ENCODE results near the gene PHLDB3. TPM values are rescaled to one million over a fixed set of nuclear protein-coding genes. Genes with fewer than 3 reads are reported as not detected.

Gene PHLDB3
- polyA plus RNA-seq, 4 donors, result 7.1 to 14.1 (median 10.7) TPM

DNA sequence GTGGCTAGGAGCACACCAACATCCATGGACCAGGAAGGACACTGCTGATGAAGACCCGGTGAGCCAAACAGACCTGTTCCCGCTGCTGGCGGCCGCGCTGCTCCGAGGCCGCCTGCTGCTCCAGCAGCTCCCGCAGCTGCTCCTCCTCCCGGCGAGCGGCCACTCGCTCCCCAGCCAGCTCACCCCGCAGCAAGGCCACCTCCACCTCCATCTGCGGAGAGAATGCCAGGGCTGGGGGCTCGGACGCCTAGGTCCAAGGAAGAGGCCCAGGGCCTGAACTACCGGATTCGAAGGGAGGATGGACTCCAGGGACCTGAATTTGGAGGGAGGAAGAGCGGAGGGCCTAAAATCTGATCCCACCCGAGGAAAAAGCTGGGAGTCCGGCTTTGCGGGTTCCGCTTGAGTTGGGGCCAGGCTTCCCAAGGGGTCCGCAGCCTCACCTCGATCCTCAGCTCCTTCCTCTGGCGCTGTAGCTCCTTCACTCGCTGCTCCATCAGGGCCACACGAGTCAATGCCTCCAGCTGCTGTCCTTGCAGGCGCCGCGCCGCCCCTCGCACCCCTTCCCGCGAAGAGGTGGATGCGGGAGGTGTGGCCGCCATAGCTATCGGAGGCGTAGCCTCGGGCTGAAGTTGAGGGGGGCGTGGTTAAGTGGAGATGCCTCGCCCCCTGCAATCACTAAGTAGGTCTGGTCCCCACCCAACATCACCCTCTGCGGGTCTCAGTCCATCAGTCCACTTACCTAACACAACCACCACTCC lies 2.7 kb downstream of the PHLDB3 start:
- no peak for DNase-seq (ENCODE audit: low read depth in 4 of 4, low spot score in 2 of 4)

DNA sequence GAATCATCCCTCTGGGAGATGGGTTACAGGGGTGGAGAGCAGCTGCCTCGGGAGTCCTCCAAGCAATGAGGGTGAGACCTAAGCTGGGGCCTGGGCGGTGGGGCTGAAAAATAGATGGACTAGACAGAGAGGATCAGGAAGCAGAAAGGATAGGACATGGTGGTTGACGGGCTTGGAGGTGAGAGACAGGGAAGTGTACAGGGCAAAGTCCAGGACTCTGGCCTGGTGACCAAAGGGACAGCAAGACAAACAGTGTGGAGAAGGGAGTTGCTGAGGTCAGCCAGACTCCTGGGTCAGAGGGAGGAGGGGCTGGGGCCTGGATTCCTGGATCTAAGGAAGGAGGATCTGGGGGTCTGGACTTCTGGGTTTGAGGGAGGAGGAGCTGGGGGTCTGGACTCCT lies 5.5 kb downstream of the PHLDB3 start:
- no peak for DNase-seq (ENCODE audit: low read depth in 4 of 4, low spot score in 2 of 4)

DNA sequence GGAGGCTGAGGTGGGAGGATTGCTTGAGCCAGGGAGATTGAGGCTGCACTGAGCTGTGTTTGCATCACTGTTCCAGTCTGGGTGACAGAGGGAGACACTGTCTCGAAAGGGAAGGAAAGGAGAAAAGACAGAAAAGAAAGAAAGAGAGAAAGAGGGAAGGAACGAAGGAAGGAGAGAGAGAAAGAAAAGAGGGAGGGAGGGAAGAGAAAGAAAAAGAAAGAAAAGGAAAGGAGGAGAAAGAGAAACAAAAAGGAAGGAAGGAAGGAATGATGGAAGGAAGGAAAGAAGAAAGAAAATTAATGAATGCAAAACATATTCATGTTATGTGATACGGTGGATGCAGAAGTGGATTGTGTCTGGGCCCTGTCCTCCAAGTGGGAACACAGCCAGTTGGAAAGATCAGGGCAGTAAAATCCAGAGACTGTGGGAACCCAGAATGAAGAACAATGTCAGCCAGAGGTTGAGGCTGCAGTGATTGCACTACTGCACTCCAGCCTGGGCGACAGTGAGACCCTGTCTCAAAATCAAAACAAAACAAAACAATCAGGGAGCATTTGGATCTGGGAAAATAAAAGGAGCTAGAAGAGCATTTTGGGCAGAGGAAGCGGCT lies 6.2 kb downstream of the PHLDB3 start:
- no peak for DNase-seq (ENCODE audit: low read depth in 4 of 4, low spot score in 2 of 4)

DNA sequence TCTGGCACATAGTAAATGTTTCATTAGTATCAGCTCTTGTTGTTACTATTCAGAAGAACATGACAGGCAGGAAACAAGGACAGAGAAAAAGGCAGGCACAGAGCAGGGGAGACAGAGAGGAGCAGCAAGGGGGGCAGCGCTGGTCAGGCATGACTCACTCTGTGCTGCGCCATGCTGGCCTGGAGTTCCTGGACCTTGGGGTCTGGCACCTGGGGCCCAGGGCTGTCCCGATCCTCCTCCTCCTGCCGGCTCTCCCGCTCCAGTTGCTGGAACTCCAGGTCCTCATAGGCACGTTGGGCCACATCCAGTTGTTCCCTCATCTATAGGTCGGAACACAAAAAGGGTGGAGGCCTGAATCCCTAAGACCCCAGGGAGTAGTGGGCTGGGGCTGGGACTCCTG lies 7.6 kb downstream of the PHLDB3 start:
- DNase-seq (ENCODE audit: low read depth in 4 of 4, low spot score in 2 of 4), result no peak

DNA sequence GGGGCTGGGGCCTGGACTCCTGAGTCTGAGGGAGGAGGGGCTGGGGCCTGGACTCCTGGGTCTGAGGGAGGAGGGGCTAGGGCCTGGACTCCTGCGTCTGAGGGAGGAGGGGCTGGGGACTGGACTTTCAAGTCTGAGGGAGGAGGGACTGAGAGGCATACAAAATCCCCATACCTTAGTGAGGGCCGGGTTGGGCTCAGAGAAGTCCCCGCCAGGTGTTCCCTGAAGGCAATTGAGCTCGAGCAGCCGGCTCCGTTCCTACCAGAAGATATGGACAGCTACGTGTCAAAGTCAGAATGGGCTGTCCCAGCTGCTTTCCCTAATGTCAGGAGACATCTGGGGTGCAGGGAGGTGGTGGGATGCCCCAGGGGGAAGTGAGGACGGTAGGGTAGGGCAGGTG lies 9.5 kb downstream of the PHLDB3 start:
- no peak for DNase-seq (ENCODE audit: low read depth in 4 of 4, low spot score in 2 of 4)

DNA sequence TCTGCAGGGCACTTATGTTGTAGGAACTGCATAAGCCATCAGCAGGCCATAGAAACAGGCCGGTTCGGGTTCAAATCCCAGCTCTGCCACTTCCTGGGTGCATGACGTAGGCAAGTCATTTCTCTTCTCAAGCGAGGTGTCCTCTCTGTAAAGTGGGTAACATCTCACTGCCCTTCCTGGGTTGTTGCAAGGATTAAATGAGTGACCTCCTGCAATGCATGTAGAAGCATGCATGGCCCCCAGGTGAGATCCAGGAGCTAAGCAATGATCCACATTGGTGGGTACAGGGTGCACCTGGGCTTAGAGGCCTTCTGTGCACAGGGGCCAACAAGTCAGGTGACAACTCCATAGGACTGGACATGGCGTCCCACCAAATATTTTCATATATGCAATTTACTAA lies 13.8 kb downstream of the PHLDB3 start:
- DNase-seq (ENCODE audit: low read depth in 4 of 4, low spot score in 2 of 4), result no peak

DNA sequence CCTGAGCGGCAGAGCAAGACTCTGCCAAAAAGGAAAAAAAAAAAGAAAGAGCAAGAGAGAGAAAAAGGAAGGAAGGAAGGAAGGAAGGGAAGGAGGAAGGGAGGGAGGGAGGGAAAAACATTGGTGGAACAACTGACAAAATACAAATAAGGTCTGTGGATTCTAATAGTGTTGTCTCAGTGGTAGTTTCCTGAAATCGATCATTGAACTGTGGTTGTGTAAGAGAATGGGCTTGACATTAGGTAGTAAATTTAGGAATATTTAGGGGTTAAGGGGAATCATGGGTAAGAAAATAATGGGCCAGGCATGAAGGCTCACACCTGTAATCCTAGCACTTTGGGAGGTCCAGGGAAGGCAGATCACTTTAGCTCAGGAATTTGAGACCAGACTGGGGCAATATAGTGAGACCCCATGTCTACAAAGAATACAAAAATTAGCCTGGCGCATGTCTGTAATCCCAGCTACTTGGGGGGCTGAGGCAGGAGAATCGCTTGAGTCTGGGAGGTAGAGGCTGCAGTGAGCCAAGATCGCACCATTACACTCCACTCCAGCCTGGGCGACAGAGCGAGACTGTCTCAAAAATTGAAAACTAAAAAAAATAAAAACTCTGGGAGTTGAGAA lies 14.5 kb downstream of the PHLDB3 start:
- no peak for DNase-seq (ENCODE audit: low read depth in 4 of 4, low spot score in 2 of 4)

DNA sequence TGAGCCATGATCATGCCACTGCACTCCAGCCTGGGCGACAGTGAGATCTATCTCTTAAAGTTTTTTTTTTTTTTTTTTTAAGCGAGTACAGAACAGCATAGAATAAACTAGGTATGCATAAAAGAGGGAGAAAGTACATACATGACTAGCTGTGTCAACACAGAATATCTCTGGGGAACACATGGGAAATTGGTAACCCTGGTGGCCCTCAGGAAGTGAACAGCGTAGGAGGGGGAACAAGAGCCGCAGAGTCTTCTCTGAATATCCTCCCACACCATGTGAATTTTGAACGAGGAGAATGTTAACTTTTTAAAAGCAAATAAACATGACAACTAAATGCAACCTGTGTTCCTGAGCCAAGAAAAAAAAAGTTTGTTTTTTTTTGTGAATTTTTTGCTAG lies 15.2 kb downstream of the PHLDB3 start:
- no peak for DNase-seq (ENCODE audit: low read depth in 4 of 4, low spot score in 2 of 4)

DNA sequence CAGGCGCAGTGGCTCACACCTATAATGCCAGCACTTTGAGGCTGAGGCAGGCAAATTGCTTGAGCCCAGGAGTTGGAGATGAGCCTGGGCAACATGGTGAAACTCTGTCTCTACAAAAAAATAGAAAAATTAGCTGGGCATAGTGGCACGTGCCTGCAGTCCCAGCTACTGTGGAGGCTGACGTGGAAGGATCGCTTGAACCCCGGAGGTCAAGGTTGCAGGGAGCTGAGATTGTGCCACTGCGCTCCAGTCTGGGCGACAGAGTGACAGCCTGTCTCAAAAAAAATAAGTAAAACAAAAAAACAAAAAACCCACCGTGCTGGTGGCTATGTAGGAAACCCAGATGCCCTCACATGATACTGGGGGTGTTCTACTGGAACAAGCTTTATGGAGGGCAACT lies 16.4 kb downstream of the PHLDB3 start:
- DNase-seq (ENCODE audit: low read depth in 4 of 4, low spot score in 2 of 4), result no peak

DNA sequence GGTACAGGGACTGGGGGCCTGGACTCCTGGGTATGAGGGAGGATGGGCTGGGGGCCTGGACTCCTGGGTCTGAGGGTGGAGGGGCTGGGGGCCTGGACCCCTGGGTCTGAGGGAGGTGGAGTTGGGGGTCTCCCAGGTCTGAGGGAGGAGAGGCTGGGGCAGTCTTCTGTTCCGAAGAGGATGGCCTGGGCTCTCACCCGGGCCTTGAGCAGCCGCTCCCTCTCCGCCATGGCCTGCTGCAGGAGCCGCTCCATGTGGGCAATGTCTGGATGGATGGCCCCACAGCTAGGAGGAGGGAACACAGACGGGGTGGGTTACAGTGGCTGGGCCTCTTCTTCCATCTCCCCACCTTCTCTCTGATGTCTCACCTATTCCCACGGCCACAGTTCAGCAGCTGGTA lies 18.1 kb downstream of the PHLDB3 start:
- no peak for DNase-seq (ENCODE audit: low read depth in 4 of 4, low spot score in 2 of 4)

DNA sequence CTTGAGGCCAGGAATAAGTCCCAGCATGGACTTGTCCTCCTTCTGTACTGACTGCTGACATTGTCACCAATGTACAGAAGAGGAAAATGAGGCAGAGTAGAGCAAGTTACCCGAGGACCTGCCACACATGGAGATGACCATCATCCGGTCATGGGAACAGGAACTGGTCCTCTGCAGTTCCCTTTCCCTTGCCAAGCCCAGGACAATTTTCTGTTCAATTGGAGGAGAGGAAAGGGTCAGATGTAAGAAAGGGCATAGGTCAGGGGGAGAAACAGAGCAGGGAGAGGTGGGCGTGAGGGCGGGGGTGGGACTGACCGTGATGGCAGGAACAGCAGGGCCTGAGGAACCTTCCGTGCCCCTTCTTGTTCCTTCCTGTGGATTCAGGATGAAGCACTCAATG lies 18.6 kb downstream of the PHLDB3 start:
- no peak for DNase-seq (ENCODE audit: low read depth in 4 of 4, low spot score in 2 of 4)

DNA sequence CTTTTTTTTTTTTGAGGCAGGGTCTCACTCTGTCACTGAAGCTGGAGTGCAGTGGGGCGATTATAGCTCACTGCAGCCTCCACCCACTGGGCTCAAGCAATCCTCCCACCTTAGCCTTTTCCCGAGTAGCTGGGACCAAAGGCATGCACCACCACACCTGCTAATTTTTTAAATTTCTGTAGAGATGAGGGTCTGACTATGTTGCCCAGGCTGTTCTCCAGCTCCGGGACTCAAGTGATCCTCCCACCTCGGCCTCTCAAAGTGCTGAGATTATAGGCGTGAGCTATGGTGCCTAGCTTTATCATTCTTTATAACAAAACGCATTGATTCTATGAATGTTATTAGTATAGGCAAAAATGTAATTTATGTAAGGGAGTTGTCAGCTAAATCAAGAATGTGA lies 21.3 kb downstream of the PHLDB3 start:
- DNase-seq (ENCODE audit: low read depth in 4 of 4, low spot score in 2 of 4), result no peak

DNA sequence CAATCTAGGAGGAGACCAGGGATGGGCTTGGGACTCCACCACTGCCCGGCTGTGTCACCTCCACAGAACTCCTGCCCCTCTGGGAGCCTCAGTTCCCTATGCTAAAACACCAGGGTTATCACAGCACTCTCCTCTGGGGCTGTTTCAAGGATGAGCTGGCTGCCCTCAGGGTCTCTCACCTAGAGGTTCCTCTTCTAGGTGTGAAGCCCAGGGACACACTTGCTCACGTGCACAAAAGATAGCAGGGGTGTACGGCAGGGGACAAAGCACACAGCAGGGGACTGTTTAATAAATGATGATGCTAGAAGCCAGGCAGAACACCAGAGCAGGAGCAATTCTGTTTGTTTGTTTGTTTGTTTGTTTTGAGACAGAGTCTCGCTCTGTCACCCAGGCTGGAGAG lies 22.4 kb downstream of the PHLDB3 start:
- DNase-seq (ENCODE audit: low read depth in 4 of 4, low spot score in 2 of 4), result no peak

DNA sequence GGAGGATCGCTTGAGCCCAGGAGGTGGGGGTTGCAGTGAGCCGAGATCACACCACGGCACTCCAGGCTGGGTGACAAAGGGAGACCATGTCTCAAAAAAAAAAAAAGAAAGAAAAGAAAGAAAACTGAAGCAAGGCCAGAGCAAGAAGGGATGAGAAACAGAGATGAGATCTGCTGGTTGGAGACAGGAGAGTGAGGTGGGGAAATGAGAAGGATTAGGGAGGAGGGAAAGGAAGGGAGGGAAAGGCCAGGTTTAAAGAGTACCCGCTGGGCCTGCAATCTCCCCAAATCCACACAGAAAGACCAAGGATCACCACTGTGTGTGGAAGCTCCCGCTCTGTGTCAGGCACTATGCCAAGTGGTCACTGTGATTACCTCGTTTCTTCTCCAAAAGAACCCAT lies 22.8 kb downstream of the PHLDB3 start:
- DNase-seq (ENCODE audit: low read depth in 4 of 4, low spot score in 2 of 4), result no peak

DNA sequence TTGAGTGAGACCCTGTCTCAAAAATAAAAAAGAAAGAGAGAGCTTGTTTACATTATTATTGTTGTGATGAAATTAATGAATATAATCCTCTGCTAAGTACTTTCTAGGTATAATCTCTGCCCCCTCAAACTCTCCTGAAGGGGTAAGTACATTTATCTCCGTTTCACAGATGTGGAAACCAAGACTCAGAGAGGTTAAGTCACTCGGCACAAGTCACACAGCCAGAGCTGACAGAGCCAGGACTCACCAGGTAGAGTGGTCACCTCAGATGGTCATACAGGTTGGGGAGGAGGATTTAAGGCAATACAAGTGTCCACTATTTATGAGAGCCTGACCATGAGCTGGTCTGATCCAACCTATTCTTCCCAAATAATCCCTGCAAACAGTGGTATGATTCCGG lies 24.0 kb downstream of the PHLDB3 start:
- no peak for DNase-seq (ENCODE audit: low read depth in 4 of 4, low spot score in 2 of 4)

DNA sequence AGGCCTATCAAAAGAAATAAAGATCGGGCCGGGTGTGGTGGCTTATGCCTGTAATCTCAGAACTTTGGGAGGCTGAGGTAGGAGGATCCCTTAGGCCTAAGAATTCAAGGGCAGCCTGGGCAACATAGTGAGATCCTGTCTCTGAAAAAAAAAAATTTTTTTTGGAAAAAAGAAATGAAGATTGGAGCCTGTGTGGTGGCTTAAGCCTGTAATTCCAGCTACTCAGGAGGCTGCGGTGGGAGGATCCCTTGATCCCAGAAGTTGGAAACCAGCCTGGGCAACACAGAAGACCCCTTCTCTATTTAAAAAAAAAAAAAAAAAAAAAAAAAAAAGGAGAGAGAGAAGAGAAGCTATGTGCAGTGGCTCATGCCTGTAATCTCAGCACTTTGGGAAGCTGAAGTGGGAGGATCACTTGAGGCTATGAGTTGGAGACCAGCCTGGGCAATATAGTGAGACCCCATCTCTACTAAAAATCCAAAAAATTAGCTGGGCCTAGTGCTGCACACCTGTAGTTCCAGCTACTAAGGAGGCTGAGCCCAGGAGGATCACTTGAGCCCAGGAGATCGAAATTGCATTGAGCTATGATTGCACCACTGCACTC lies 24.5 kb downstream of the PHLDB3 start:
- no peak for DNase-seq (ENCODE audit: low read depth in 4 of 4, low spot score in 2 of 4)

DNA sequence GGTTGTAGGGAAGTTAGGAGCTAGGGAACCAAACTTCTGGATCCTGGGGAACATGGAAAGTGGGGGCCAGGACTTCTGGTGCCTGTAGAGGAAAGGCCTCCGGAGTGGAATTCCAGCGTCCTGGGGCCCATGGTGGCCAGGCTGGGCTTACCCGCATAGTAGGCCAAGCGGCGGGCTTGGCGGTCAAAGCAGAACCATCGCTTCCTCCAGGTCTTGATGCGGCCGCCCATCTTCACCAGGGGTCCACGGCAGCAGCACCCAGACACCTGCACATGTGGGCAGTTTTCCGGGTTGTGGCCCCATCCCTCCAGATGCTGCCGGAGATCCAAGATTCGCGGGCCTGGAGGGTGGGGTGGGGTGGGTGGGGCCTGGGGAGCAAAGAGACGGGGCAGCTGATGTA lies 25.3 kb downstream of the PHLDB3 start:
- DNase-seq (ENCODE audit: low read depth in 4 of 4, low spot score in 2 of 4), result no peak

DNA sequence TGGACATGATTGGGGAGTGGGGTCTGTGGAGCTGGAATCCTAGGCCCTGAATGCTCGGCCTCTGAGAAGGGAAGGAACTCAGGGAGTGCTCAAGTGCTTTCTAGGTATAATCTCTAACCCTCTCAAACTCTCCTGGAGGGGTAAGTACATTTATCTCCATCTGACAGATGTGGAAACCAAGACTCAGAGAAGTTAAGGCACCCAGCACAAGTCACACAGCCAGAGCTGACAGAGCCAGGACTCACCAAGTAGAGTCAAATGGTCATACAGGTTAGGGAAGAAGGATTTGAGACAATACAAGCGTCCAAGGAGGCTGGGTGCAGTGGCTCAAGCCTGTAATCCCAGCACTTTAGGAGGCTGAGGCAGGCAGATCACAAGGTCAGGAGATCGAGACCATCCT lies 26.2 kb downstream of the PHLDB3 start:
- no peak for DNase-seq (ENCODE audit: low read depth in 4 of 4, low spot score in 2 of 4)

DNA sequence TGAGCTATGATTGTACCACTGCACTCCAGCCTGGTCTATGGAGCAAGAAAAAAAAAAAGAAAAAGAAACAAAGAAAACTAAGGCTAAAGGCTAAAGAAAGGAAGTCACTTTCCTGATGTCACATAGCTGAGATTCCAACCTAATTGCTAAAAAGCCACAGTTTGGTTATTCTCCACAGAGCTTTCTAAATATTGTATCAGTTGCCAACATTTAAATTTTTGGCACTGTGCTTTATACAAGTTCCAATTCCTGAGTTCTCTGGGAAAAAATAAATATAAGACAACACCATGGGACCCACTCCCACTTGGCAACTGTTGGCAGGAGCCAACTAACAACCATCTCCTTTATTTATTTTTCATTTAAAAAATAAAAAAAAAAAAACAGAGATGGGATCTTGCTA lies 27.9 kb downstream of the PHLDB3 start:
- no peak for DNase-seq (ENCODE audit: low read depth in 4 of 4, low spot score in 2 of 4)

DNA sequence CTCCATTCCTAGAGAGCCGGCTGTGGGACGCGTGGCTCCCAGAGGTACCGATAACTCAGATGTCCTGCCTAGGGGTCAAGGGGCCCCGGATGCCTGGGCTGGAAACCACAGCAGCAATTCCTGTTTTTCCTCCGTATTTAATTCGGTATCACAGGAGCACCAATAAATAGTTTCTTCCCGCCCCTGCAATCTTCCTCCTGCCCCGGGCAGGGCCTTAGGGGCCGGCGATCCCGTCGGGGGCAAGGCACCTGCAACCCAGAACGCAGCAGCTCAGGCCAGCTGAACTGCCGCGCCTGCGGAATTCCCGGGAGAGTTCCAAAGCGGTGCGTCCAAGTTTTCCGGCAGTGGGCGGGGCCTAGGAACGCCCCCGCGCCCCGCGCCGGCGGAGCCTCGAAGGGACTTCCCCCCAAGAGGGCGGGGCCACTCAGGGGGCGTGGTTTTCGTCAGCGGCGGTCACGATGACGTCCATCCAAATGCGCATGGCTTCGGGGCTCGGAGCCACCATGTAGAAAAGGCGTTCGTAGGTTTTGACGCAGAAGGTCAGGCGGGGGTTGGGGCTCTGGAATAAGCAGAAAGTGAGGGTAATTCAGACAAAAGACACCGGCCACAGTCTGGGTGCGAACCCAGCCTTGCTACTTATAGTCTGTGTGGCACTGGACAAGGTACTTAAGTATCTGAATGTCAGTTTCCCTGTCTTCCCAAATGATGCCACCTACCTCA lies 29.4 kb downstream of the PHLDB3 start:
- peak; percentile 58 to 88 (median 84) for DNase-seq (ENCODE audit: low read depth in 4 of 4, low spot score in 2 of 4)

DNA sequence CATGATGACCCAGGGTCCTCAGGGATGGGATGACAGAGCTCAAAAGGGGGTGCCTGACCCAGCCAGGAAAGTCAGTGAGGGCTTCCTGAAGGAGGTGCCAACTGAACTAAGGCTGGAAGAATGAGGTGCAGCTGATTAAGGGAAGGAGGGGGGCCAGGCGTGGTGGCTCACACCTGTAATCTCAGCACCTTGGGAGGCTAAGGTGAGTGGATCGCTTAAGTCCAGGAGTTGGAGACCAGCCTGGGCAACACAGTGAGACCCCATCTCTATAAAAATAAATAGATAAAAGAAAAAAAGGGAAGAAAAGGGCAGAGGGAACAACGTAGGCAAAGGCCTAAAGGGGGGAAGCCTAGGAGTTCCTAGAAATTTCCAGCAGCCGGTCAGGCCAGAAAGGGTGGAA lies 30.1 kb downstream of the PHLDB3 start:
- DNase-seq (ENCODE audit: low read depth in 4 of 4, low spot score in 2 of 4), result no peak
